Dermis blood vessel endothelial cell (primary cell): ENCODE data around the gene CDIPT. TPM values are rescaled to one million over a fixed set of nuclear protein-coding genes. Genes with fewer than 3 reads are reported as not detected.
"Not testable (repeated sequence)": the region's sequence is repeated elsewhere in the genome, so short reads cannot be mapped to it uniquely, and the experiment has no call there.

ENCODE experiments used
- DNase-seq: peaks from one replicate; pipeline ENCODE4 v3.0.0; 2010
- total RNA-seq: library from RNA; depleted of rRNA; stranded (reverse); fragments of >200 nt; gene quantifications from 2 replicates; pipeline ENCODE4 v1.2.3, GENCODE V29; 2014

The CDIPT gene
- total RNA-seq, 1 donor from 2014 or later = 107 TPM

GRCh38 chr16:29894352-29894751, 31.3 kb upstream of the CDIPT start:
- no peak for DNase-seq

DNA sequence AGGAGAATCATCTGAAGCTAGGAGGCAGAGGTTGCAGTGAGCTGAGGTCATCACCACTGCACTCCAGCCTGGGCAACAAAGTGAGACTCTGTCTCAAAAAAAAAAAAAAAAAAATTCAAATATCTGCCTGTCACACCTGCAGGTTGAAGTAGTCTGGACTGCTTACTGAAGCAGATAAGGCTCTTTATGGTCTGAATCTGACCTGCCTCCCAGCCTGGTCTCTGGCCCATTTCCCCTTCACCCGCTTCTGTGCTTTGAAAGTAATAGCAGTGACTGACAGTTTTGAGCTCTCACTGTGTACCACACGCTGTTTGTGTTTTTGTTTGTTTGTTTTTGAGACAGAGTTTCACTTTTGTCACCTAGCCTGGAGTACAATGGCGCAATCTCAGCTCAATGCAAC, 30.5 kb upstream of the CDIPT start:
- DNase-seq = no peak

DNA sequence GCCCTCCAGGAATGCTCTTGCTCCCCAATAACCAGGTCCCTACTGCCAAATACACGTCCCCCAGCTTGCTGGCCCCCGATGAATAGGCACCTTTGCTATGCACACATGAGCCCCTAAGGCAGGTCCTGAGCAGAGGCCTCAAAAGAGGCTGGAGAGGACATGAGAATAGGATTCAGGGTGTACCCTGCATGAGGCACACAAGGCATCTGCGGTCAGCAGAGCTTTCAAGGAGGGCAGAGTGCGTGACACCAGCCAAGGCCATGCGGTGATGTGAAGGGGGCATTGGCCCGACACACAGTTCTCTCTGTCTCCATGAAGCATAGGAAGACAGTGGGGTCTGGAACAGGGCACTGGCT, 29.4 kb upstream of the CDIPT start:
- DNase-seq = no peak

GRCh38 chr16:29891525-29892457, 28.8 kb upstream of the CDIPT start:
- no peak for DNase-seq

DNA sequence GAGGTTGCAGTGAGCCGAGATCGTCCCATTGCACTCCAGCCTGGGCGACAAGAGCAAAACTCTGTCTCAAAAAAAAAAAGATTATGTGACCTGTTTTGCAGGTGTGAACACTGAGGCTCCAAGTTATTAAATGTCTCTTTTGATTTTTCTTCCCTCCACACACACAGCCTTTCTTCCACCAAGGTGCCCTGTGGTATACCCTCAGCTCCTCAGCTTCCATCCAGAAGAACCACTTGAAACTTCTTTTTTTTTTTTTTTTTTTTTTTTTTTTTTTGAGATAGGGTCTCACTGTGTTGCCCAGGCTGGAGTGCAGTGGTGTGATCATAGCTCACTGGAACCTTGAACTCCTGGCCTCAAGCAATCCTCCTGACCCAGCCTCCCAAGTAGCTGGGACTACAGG, 26.3 kb upstream of the CDIPT start:
- not testable (repeated sequence) for DNase-seq

DNA sequence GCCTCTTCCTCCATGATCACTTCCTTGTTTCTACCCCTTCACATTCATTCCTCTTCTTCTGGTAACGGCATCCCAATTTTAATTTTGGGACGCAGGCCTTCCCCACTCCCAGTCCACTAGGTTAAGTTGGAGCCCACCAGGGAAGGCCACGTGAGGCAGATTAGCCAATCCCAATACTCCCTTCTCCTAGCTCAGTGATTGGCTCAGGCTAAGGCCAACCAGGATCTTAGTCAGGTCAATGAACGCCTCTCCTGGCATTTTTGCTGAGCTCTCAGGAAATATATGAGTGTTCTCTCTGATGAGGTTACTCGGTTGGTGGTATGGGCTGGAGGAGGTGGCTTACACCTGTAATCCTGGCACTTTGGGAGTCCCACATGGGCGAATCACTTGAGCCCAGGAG, 21.0 kb upstream of the CDIPT start:
- no peak for DNase-seq

GRCh38 chr16:29881050-29881449, 18.0 kb upstream of the CDIPT start:
- no peak for DNase-seq

GRCh38 chr16:29878172-29878571, 15.1 kb upstream of the CDIPT start:
- DNase-seq = no peak

GRCh38 chr16:29877266-29877961, 14.4 kb upstream of the CDIPT start:
- DNase-seq = peak; percentile 33

- DNase-seq = no peak
Measured at GRCh38 chr16:29876594-29877249, 13.7 kb upstream of the CDIPT start.

GRCh38 chr16:29876217-29876593, 13.2 kb upstream of the CDIPT start:
- DNase-seq = no peak

DNA sequence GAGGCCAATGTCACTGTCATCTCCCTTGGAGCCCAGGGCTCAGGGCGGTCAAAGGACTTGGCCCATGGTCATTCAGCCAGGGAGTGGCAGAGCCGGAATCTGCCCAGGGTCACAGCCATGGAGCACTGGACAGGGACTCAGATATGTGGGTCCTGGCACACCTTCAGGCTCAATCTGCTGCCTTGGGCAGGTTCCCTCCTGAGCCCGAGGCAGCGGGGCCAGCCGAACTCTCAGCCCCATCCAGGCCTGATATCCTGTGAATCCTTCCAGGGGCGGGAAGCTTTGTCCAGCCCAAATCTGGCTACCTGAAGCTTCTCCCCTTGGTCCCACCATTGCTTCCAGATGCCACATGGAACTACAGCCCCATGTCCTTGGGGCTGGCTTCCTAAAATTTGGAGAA, 12.2 kb upstream of the CDIPT start:
- no peak for DNase-seq

DNA sequence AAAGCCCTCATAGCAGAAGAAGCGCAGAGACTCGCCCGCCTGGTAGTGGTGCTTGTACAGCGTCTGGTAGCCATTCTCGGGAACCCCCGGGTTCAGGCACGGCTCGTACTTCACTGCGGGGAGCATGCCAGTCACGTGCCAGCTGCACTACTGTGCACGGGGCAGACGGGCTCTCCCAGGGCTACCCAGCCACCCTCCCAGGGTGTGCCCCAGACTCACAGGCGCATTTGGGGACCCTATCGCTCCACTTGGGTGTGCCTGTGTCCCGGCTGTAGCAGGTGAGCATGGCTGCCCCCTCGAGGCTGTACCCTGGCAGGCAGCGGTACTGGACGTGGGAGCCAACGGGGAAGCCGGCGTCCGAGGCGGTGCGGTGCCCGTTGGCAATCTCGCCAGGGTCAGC, 10.3 kb upstream of the CDIPT start:
- no peak for DNase-seq

- no peak for DNase-seq
Measured at GRCh38 chr16:29871822-29872546, 9.0 kb upstream of the CDIPT start.

DNA sequence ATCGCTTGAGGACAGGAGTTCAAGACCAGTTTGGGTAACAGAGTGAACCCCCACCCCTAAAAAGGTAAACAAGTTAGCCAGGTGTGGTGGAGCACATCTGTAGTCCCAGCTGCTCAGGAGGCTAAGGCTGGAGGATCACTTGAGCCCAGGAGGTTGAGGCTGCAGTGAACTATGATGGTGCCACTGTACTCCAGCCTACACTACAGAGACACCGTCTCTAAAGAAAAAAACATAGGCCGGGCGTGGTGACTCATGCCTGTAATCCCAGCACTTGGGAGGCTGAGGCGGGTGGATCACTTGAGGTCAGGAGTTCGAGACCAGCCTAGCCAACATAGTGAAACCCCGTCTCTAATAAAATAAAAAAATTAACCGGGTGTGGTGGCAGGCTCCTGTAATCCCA, 6.0 kb upstream of the CDIPT start:
- not testable (repeated sequence) for DNase-seq

DNA sequence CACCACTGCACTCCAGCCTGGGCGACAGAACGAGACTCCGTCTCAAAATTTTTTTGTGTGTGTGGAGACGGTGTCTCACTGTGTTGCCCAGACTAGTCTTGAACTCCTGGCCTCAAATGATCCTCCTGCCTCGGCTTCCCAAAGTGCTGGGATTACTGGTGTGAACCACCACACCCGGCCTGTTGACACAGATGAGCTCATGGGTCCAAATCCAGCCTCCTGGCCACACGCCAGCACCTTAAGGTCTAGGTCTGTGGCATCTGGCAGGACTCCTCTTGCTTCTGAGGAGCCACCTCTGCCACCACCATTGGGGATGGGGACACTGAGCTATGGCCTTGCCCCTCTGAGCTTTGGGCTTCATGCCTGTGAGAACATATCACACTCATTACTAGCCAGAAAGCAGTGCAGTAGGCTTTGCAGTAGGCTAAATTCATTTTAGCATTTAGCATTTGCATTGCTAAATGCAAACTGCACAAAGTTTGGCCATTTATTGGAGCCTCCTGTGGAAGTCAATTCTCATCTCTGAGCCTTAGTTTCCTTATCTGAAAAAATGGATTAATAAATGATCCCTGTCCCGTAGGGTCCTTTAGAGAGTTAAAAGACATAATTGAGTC, 5.5 kb upstream of the CDIPT start:
- DNase-seq = no peak

- DNase-seq = no peak
Measured at GRCh38 chr16:29864205-29864604, 1.2 kb upstream of the CDIPT start.

- DNase-seq = no peak
Measured at GRCh38 chr16:29863669-29863984, 601 bp upstream of the CDIPT start.

DNA sequence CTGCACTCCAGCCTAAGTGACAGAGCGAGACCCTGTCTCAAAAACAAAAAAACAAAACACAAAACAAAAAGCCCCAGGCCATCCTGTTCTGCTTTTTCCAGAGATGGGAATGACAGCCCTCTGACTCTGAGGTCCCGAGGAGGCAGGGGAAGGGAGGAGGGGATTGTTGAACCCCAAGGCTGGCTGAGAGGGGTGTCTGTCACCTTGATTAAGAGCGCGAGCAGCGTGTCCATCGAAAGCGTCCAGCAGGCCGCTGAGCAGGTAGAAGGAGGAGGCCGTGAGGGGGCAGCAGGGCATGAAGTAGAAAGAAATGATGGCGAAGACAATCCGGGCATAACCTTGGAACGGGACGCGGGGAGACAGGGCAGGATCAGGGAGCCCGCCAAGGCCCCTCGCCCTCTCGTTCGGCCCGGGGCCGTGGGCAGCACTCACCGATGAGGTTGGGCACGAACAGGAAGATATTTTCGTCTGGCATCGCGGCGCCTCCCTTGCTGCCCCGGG, 593 bp downstream of the CDIPT start:
- peak; percentile 57 for DNase-seq

DNA sequence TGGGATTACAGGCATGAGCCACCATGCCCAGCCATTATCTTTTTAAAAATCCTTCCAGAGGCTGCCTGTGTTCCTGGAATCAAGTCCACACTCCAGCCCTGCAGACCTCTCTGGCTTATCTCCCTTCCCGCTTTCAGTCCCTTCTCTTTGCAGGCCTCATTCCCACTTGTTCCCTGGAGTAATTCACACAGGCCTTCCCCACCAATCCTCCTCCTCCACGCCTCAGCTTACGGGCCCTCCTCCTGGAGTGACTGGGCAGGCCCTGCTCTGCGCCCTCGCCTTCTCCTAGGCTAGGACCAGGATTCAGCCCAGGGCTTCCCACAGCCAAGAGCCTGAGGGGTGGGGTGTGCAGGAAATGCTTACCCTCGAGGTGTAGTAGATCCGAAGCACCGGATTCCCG, 2.8 kb downstream of the CDIPT start:
- no peak for DNase-seq

DNA sequence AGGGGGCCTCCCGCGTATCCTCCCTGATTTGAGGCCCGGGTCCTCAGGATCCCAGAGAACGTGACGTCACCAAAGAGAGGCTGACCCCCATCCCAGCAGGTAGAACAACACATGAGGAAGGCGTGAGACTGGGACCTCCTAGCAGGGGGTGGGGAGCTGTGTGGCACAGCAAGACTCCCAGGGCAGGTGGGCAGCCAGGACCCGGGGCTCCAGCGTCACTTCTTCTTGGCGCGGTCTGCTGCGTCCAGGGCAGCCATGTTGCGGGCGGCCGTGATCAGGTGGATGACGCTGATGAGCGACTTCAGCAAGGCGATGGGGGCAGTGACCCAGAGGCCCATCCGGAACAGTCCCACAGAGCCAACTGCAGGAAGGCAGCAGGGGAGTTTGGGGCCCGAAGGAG, 4.1 kb downstream of the CDIPT start:
- DNase-seq = no peak

GRCh38 chr16:29858149-29858849, 4.7 kb downstream of the CDIPT start:
- DNase-seq = no peak
